IPS-18a (cell line): ENCODE measurements around the gene MYO5B.

Experiments
- H3K27ac ChIP-seq: one replicate; pipeline ENCODE4 v1.5.1; 2013; ENCODE audit warnings: low read length
- H3K27me3 ChIP-seq: one replicate; pipeline ENCODE4 v1.6.1; 2013; ENCODE audit warnings: mild to moderate bottlenecking, low read length; ENCODE audit not compliant: control insufficient read depth, insufficient read depth
- H3K36me3 ChIP-seq: one replicate; pipeline ENCODE4 v1.6.1; 2013; ENCODE audit warnings: low read depth, low read length; ENCODE audit not compliant: control insufficient read depth
- H3K4me1 ChIP-seq: one replicate; pipeline ENCODE4 v1.6.1; 2013; ENCODE audit warnings: low read depth, low read length; ENCODE audit not compliant: control insufficient read depth
- H3K4me3 ChIP-seq: one replicate; pipeline ENCODE4 v1.5.1; 2013; ENCODE audit warnings: low read length
- H3K9ac ChIP-seq: one replicate; pipeline ENCODE4 v1.6.1; 2013; ENCODE audit warnings: mild to moderate bottlenecking, low read length, moderate library complexity
- H3K9me3 ChIP-seq: one replicate; pipeline ENCODE4 v1.6.1; 2013; ENCODE audit warnings: low read depth, low read length; ENCODE audit not compliant: control insufficient read depth

The MYO5B gene

DNA sequence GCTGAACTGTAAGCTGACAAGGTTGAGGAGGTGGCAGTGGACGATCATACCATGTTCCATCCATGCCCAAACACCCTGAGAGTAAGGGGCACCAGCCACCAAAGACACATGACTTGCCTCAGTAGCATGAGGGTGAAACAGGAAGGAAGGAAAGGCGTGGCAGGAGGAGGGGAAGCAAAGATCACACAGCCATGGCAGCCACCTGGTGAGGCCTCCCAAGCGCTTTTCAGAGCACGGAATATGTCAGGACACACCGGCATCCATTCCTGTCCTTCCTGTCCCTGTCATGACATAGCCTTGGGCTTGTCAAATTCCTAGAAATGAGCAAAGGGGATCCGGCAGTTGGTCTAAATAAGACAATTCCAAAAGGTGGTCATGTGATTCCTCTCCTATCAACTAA lies 118.7 kb downstream of the MYO5B start:
- Histone ChIP-seq H3K9ac (no peak overlapping the region), H3K4me3 (no peak overlapping the region), H3K9me3 (no peaks in the 10 kb centered on the region), H3K36me3 (no peaks in the 10 kb centered on the region), H3K27ac (no peak overlapping the region), H3K4me1 (no peaks in the 10 kb centered on the region), H3K27me3 (no peaks in the 10 kb centered on the region)

DNA sequence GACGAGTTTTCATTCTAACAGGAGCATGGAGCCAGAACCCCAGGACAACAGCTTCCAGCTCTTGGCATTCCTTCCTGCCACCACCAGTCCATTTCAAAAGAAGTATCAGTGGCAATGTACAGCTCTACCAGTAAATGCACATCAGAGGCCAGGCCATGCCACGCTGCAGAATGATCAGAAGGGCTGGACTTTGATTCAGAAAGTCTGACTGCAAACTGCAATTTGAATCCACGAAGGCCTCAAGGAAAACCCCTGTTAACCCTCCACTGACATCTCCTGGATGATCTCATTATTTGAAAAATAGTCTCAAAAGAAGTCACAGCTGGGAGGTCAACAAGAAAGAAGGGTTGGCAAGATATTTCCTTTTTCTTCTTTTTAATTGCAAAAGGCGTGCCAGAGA lies 119.2 kb downstream of the MYO5B start:
- no peaks in the 10 kb centered on the region for H3K9me3 ChIP-seq
- no peaks in the 10 kb centered on the region for H3K36me3 ChIP-seq
- H3K27me3 ChIP-seq = no peaks in the 10 kb centered on the region
- H3K4me1 ChIP-seq = no peaks in the 10 kb centered on the region
- H3K4me3 ChIP-seq = no peak overlapping the region
- no peak overlapping the region for H3K27ac ChIP-seq
- H3K9ac ChIP-seq = no peak overlapping the region

GRCh38 chr18:50074404-50074803 lies 120.5 kb downstream of the MYO5B start:
- Histone ChIP-seq H3K9ac (no peak overlapping the region), H3K27me3 (no peaks in the 10 kb centered on the region), H3K4me3 (no peak overlapping the region), H3K4me1 (no peaks in the 10 kb centered on the region), H3K27ac (no peak overlapping the region), H3K36me3 (no peaks in the 10 kb centered on the region), H3K9me3 (no peaks in the 10 kb centered on the region)

- Histone ChIP-seq H3K9me3 (no peaks in the 10 kb centered on the region), H3K36me3 (no peaks in the 10 kb centered on the region), H3K27ac (no peak overlapping the region), H3K9ac (no peak overlapping the region), H3K4me1 (no peaks in the 10 kb centered on the region), H3K27me3 (no peaks in the 10 kb centered on the region), H3K4me3 (no peak overlapping the region)
Observed at GRCh38 chr18:50073319-50073718, 121.6 kb downstream of the MYO5B start.

GRCh38 chr18:50072146-50072545 lies 122.8 kb downstream of the MYO5B start:
- Histone ChIP-seq H3K27me3 (no peaks in the 10 kb centered on the region), H3K9me3 (no peaks in the 10 kb centered on the region), H3K4me1 (no peaks in the 10 kb centered on the region), H3K36me3 (no peaks in the 10 kb centered on the region), H3K27ac (no peak overlapping the region), H3K9ac (no peak overlapping the region), H3K4me3 (no peak overlapping the region)

DNA sequence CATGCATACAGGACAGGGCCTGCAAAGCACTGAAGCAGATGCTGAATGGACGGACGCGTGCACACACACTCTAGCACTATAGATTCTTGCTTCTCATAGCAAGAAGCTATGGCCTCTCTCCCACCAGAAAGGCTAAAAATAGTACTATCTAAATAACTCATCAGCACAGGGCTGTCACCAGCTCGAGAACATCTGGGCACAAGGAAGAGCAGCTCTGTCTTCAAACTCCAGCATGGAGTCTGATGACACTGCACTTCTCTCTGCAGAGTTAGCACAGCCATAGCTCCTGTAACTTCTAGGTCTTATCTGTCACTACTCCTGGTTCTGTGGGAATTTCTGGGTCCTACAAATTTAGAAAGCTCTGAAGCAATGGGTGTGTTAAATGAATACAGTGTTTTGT lies 123.5 kb downstream of the MYO5B start:
- Histone ChIP-seq H3K9me3 (no peaks in the 10 kb centered on the region), H3K27me3 (no peaks in the 10 kb centered on the region), H3K27ac (no peak overlapping the region), H3K4me3 (no peak overlapping the region), H3K9ac (no peak overlapping the region), H3K4me1 (no peaks in the 10 kb centered on the region), H3K36me3 (no peaks in the 10 kb centered on the region)

DNA sequence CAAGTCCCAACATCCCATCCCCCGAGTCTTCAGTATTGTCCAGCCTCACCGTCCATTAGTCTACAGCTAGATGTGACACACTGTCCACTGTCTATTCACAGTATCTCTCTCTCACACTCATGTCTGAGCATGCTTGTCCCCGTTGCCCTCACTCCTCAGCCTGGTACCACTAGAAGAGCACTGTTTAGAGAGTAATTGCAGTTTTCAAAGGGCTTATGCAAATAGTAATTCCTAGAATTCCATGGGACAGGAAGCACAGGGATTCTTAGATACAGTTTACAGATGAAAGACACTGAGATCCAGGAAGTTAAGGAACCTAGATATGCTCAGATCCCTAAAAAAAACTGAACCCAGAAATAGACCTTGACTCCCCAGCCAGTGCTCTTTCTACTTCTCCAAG lies 125.5 kb downstream of the MYO5B start:
- Histone ChIP-seq H3K36me3 (no peaks in the 10 kb centered on the region), H3K27ac (no peak overlapping the region), H3K4me3 (no peak overlapping the region), H3K9ac (no peak overlapping the region), H3K27me3 (no peaks in the 10 kb centered on the region), H3K9me3 (no peaks in the 10 kb centered on the region), H3K4me1 (no peaks in the 10 kb centered on the region)

DNA sequence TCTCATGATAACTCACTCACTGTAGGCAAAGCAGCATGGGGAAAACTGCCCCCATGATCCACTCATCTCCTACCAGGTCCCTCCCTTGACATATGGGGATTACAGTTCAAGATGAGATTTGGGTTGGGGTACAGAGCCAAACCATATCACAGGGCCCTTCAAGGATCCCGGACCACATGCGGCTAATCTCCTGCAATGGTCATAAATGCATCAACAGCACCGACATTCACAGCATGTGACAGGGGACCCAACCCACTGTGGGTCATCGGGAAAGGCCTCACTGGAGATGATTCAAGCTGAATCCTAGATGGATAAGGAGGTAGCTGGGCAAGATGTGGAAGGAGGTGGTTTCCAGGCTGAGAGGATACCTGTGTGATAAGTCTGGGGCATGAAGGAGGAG lies 129.4 kb downstream of the MYO5B start:
- no peaks in the 10 kb centered on the region for H3K36me3 ChIP-seq
- H3K4me1 ChIP-seq = no peaks in the 10 kb centered on the region
- H3K27me3 ChIP-seq = no peaks in the 10 kb centered on the region
- no peak overlapping the region for H3K9ac ChIP-seq
- no peaks in the 10 kb centered on the region for H3K9me3 ChIP-seq
- H3K4me3 ChIP-seq = no peak overlapping the region
- no peak overlapping the region for H3K27ac ChIP-seq

DNA sequence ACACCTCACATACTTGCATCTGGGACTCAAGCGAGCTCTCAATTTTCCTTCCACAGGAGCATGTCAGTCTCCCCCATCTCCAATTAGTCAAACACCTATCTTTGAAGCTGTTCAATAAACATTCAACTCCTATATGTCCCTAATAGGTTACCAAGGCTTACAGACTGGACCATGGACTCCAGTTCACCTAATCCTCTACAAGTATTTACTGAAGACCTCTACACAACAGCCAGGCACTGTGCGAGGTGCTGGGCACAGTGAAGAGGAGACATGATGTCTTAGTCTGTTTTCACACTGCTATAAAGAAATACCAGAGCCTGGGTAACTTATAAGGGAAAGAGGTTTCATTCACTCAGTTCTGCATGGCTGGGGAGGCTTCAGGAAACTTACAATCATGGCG lies 129.9 kb downstream of the MYO5B start:
- Histone ChIP-seq H3K27me3 (no peaks in the 10 kb centered on the region), H3K9me3 (no peaks in the 10 kb centered on the region), H3K9ac (no peak overlapping the region), H3K27ac (no peak overlapping the region), H3K36me3 (no peaks in the 10 kb centered on the region), H3K4me3 (no peak overlapping the region), H3K4me1 (no peaks in the 10 kb centered on the region)

GRCh38 chr18:50061876-50062517 lies 132.9 kb downstream of the MYO5B start:
- Histone ChIP-seq H3K27ac (no peak overlapping the region), H3K9me3 (no peaks in the 10 kb centered on the region), H3K4me1 (no peaks in the 10 kb centered on the region), H3K27me3 (no peaks in the 10 kb centered on the region), H3K9ac (no peak overlapping the region), H3K36me3 (no peaks in the 10 kb centered on the region), H3K4me3 (no peak overlapping the region)

- H3K4me1 ChIP-seq = no peaks in the 10 kb centered on the region
- no peaks in the 10 kb centered on the region for H3K27me3 ChIP-seq
- H3K27ac ChIP-seq = no peak overlapping the region
- H3K4me3 ChIP-seq = no peak overlapping the region
- no peak overlapping the region for H3K9ac ChIP-seq
- H3K9me3 ChIP-seq = no peaks in the 10 kb centered on the region
- H3K36me3 ChIP-seq = no peaks in the 10 kb centered on the region
Observed at GRCh38 chr18:50060822-50061221, 134.1 kb downstream of the MYO5B start.

DNA sequence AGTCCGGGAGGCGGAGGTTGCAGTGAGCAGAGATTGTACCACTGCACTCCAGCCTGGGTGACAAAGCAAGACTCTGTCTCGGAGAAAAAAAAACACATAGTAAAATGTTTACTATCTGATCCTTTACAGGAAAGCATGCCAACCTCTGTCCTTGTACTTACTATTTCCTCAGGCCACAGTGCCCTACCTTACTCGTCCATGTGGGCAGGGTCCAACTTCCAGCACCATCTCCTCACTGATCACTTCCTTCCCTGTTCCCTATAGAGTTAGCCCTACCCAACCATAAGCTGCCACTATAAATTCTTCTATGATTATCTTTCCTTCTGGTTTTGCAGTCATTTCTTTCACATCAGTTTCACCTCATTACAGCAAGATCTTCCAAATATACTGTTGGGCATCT lies 136.2 kb downstream of the MYO5B start:
- Histone ChIP-seq H3K27me3 (no peaks in the 10 kb centered on the region), H3K36me3 (no peaks in the 10 kb centered on the region), H3K4me1 (no peaks in the 10 kb centered on the region), H3K4me3 (no peak overlapping the region), H3K9ac (no peak overlapping the region), H3K9me3 (no peaks in the 10 kb centered on the region), H3K27ac (no peak overlapping the region)
